Psoas muscle (tissue), 8 donors: ENCODE measurements around the gene ALG12. TPM values are rescaled to one million over a fixed set of nuclear protein-coding genes. Genes with fewer than 3 reads are reported as not detected.

ENCODE experiments used
- ATAC-seq, 4 donors: fragments of 200-7000 bp; cut with Tn5 transposase; one replicate each; pipeline ENCODE4 v1.9.1; 2020; ENCODE audit warnings: moderate library complexity in 3 of 4, mild to moderate bottlenecking in 2 of 4
- DNase-seq, 2 donors: peaks; one replicate each; pipeline ENCODE4 v3.0.0-alpha.2; 2020
- H3K27ac ChIP-seq: fragments of 200-600 bp; one replicate; pipeline ENCODE4 v1.8.0; 2022
- H3K27me3 ChIP-seq, 3 donors: fragments of 200-600 bp in 1 of 3; one replicate each; pipeline versions ENCODE4 v1.6.1 to v1.8.0; 2013 to 2022; ENCODE audit warnings: low read length in 2 of 3, mild to moderate bottlenecking in 2 of 3, moderate library complexity in 1 of 3; ENCODE audit not compliant: insufficient read depth in 3 of 3
- H3K36me3 ChIP-seq, 2 donors: fragments of 200-600 bp in 1 of 2; one replicate each; pipeline versions ENCODE4 v1.6.1 to v1.8.0; 2013 to 2022; ENCODE audit warnings: low read depth in 1 of 2, mild to moderate bottlenecking in 1 of 2, moderate library complexity in 1 of 2; ENCODE audit not compliant: insufficient read depth in 1 of 2
- H3K4me1 ChIP-seq: fragments of 200-600 bp; one replicate; pipeline ENCODE4 v1.8.0; 2022
- H3K4me3 ChIP-seq: fragments of 200-600 bp; one replicate; pipeline ENCODE4 v1.8.0; 2022; ENCODE audit warnings: mild to moderate bottlenecking
- H3K9me3 ChIP-seq: fragments of 200-600 bp; one replicate; pipeline ENCODE4 v1.8.0; 2022
- CTCF ChIP-seq: fragments of 200-600 bp; IDR thresholded peaks from one replicate; pipeline ENCODE4 v1.8.0; 2022; ENCODE audit warnings: antibody characterized with exemption
- WGBS, 3 donors: extraction: QIAGEN DNeasy Blood & Tissue Kit; methylation state at CpG; one replicate each; pipeline versions ENCODE4 v1.1.6 to v1.1.7; 2013; 5-methylcytosine and 5-hydroxymethylcytosine counted together
- intact Hi-C, 2 donors: fragments of 100-400 bp; cut with DNase I; formaldehyde crosslinking; loops; one replicate each; pipeline versions ENCODE4 v1.11.0 to v1.14.2; 2022
- polyA plus RNA-seq, 3 donors: library from polyadenylated mRNA; stranded (reverse); fragments of 200-250 nt; gene quantifications; one replicate each; pipeline ENCODE4 v1.2.3, GENCODE V29; 2013
- total RNA-seq, 4 donors: library from RNA; stranded (reverse); fragmentation: NEBNext Ultra II Directional in 2 of 4; extraction: Animal tissue kit (Norgen Biotek cat#: 25700) in 2 of 4; gene quantifications; one replicate each; pipeline versions ENCODE4 v1.2.1 to v1.2.4, GENCODE V29; 2021 to 2023
- donor health status: healthy with polysubstance abuse.
- donor health status: DM: no; HTN: no; CAD: no; lungs with moderate emphysema.
- donor health status: Bipolar disorder and iron deficiency.
- donor health status: healthy.
- donor health status: DM: yes; HTN: yes; CAD: no.
- donor health status: DM: no; HTN: no; CAD: no.
- donor health status: DM: no; HTN: no; CAD: no.
- donor health status: DM: yes; HTN: yes; CAD: no.

Gene ALG12
- total and polyA plus RNA-seq, 7 donors: 6.5 to 11.0 (median 8.2) TPM

DNA sequence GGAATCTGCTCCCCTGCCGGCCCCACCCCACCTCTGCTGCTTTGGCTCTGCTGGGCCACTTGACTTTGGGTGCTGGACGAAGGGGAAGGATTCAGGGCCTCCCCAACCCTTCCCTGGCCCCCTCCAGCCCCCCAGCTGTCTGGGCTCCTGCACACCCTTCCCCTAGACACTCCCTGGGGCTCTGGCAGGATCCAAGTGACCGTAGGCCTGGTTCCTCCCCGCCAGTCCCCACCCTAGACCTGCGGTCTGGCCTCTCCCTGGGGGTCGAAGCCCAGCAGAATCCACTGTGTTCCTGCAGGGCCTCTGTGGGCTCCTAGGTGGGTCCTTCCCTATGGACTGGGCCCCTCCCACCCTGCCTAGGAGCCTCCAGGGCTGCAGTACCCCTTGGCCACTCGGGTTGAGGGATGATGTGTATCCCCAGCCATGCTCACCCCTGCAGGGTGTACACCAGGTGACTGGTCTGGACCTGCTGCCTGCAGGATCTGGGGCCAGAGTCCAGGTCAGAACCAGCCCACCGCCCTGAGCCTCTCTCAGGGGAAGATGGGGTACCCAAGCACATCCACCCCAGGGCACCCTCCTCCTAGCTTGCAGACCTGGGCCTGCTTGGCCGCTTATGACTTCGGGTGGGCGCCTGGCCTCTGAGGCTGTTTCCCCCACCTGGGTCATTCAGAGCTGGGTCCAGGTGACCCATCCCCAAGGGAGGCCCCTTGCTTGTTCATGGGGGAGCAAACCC, 48.0 kb upstream of the ALG12 start:
- DNase-seq: peak; percentile 17 to 61
- intact Hi-C loops: no loop called here
- peak overlapping the region; percentile 59 for H3K4me3 ChIP-seq
- peak overlapping the region; percentile 97 for H3K27ac ChIP-seq
- no peak for TF ChIP-seq CTCF
- peaks cover 9 to 23% of the 10 kb centered on the region in 2 donors for H3K36me3 ChIP-seq
- no peak for ATAC-seq
- no peaks in the 10 kb centered on the region for H3K9me3 ChIP-seq
- 78 to 83% (median 82%) methylated on average over 11 of the region's 11 CpGs for WGBS, 3 donors
- H3K27me3 ChIP-seq: no peaks in the 10 kb centered on the region
- H3K4me1 ChIP-seq: peaks cover 68% of the 10 kb centered on the region

DNA sequence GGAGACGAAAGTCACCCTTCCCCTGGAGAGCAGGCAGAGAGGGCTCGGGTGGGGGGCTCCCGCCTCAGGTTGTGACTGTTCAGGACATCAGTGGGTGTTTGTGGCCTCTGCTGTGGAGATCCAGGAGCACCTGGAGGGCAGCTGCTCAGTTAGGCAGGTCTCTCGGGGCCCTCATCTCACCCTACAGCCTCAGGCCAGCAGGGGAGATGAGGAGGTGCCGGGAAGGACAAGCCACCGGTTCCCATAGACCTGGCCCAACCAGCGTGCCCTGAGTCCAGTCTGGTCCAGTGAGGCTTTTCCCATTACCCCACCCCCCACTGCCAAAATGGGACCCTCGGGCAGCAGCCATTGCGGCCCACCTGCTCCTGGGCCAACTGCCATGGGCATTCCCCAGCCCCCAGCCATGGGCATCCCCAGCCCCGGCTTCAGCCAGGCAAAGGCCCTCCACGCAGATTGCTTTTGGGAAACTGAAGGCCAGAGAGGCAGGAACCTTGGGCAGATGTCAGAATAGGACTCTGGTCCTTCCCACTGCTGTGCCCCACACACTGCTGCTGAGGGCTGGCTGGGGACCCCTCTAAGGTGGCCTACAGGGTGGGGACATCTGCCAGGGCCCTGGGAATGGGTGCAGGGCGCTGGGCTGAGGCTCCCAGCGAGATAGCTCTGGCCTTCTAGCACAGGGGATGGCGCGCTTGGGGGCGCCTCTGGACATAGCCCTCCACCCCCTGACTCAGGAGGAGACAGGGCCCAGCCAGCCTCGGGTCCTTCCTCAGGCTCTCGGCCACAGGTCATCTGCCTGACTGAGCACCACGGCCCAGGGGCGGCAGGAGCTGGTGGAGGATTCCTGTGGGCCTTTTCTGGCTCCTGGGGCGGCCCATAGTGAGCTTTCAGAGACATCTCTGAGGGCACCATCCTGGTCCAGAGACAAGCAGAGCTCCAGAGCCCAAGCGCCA, 47.1 kb upstream of the ALG12 start:
- H3K9me3 ChIP-seq: no peaks in the 10 kb centered on the region
- TF ChIP-seq CTCF: no peak
- peak overlapping the region; percentile 86 for H3K4me3 ChIP-seq
- H3K27ac ChIP-seq: peak overlapping the region; percentile 97
- ATAC-seq (no peak), DNase-seq (peak; percentile 22 to 55)
- H3K27me3 ChIP-seq: no peaks in the 10 kb centered on the region
- 80 to 83% (median 82%) methylated on average over 22 of the region's 22 CpGs for WGBS, 3 donors
- peaks cover 65% of the 10 kb centered on the region for H3K4me1 ChIP-seq
- peaks cover 9 to 23% of the 10 kb centered on the region in 2 donors for H3K36me3 ChIP-seq
- intact Hi-C loops: no loop called here

- Histone ChIP-seq H3K9me3 (no peaks in the 10 kb centered on the region), H3K4me3 (peak overlapping the region; percentile 86), H3K36me3 (peaks cover 9 to 23% of the 10 kb centered on the region in 2 donors), H3K27ac (peak overlapping the region; percentile 97), H3K4me1 (peaks cover 67% of the 10 kb centered on the region), H3K27me3 (no peaks in the 10 kb centered on the region)
- ATAC-seq (no peak), DNase-seq (peak; percentile 25 to 52)
- intact Hi-C loops: no loop called here
- 58 to 67% (median 64%) methylated on average over 19 of the region's 19 CpGs for WGBS, 3 donors
- TF ChIP-seq CTCF: no peak
Measured at GRCh38 chr22:49964136-49965090, 46.2 kb upstream of the ALG12 start.

DNA sequence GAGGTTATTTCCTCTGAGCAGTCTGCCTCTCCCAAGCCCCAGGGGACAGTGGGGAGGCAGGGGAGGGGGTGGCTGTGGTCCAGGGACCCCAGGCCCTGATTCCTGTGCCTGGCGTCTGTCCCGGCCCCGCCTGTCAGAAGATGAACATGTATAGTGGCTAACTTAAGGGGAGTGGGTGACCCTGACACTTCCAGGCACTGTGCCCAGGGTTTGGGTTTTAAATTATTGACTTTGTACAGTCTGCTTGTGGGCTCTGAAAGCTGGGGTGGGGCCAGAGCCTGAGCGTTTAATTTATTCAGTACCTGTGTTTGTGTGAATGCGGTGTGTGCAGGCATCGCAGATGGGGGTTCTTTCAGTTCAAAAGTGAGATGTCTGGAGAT, 45.4 kb upstream of the ALG12 start:
- 58 to 78% (median 73%) methylated on average over 6 of the region's 6 CpGs for WGBS, 3 donors
- peak in 1 of 2 donors; percentile 56 for DNase-seq
- H3K4me3 ChIP-seq: peak overlapping the region; percentile 86
- no peaks in the 10 kb centered on the region for H3K9me3 ChIP-seq
- no peak for TF ChIP-seq CTCF
- intact Hi-C loops: no loop called here
- H3K27ac ChIP-seq: peak overlapping the region; percentile 97
- H3K36me3 ChIP-seq: peaks cover 9 to 23% of the 10 kb centered on the region in 2 donors
- no peak for ATAC-seq
- no peaks in the 10 kb centered on the region for H3K27me3 ChIP-seq
- peaks cover 63% of the 10 kb centered on the region for H3K4me1 ChIP-seq
